Measurements from ENCODE around the gene ZNF48.

GRCh38 chr16:30351001-30351441 is 44.2 kb upstream of the ZNF48 start:
- TF ChIP-seq CTCF (IDR thresholded peaks at IDR 0.05) (no peak), POLR2AphosphoS5 (IDR thresholded peaks at IDR 0.05) (no peak), POLR2A (IDR thresholded peaks at IDR 0.05) (no peak), EP300 (IDR thresholded peaks at IDR 0.05) (no peak)
